GM19438 (cell line): ENCODE data around the gene TMEM187.
A peak's percentile ranks its signal among the peaks of the same experiment; 100 is the strongest.

ENCODE experiments used
- ATAC-seq: cut with Tn5 transposase; IDR thresholded peaks from one replicate; pipeline ENCODE4 v1.9.1; 2021; ENCODE audit warnings: low read depth; ENCODE audit not compliant: unreplicated experiment

TMEM187 gene

GRCh38 chrX:153934762-153935325 lies 37.7 kb upstream of the TMEM187 start, which contains the start of gene NAA10:
Gene NAA10 (minus strand): TSS chrX:153935037. CDS start chrX:153934904, 133 bp downstream.
- ATAC-seq: peak; percentile 90

- ATAC-seq: peak; percentile 13
Measured at GRCh38 chrX:153935326-153935851, 37.2 kb upstream of the TMEM187 start.

- ATAC-seq: no peak
Measured at GRCh38 chrX:153937056-153937455, 35.5 kb upstream of the TMEM187 start.

GRCh38 chrX:153938226-153938786 lies 34.2 kb upstream of the TMEM187 start:
- ATAC-seq: no peak

GRCh38 chrX:153939573-153939972 lies 33.0 kb upstream of the TMEM187 start:
- no peak for ATAC-seq

GRCh38 chrX:153941336-153942252 lies 31.0 kb upstream of the TMEM187 start:
- ATAC-seq: no peak

- no peak for ATAC-seq
Measured at GRCh38 chrX:153944140-153944799, 28.3 kb upstream of the TMEM187 start, which contains the start of gene RENBP. Gene RENBP (minus strand): TSS chrX:153944643. CDS start chrX:153944610, 33 bp downstream.

- no peak for ATAC-seq
Measured at GRCh38 chrX:153944800-153945150, 27.8 kb upstream of the TMEM187 start.

- ATAC-seq: no peak
Measured at GRCh38 chrX:153945956-153946943, 26.3 kb upstream of the TMEM187 start.

GRCh38 chrX:153947009-153947769 lies 25.4 kb upstream of the TMEM187 start:
- no peak for ATAC-seq

- no peak for ATAC-seq
Measured at GRCh38 chrX:153948002-153948466, 24.5 kb upstream of the TMEM187 start.

GRCh38 chrX:153948847-153949805 lies 23.4 kb upstream of the TMEM187 start:
- ATAC-seq: no peak

GRCh38 chrX:153950127-153950526 lies 22.4 kb upstream of the TMEM187 start:
- no peak for ATAC-seq

GRCh38 chrX:153951683-153952372 lies 20.7 kb upstream of the TMEM187 start:
- no peak for ATAC-seq

GRCh38 chrX:153952373-153953026 lies 20.1 kb upstream of the TMEM187 start:
- ATAC-seq: no peak

GRCh38 chrX:153953342-153953830 lies 19.2 kb upstream of the TMEM187 start:
- ATAC-seq: peak; percentile 49
